Loucy (cell line): ENCODE data around the gene FGGY.

ENCODE experiments used
- CTCF ChIP-seq: fragments of 200-600 bp; sonication (generic); conservative IDR thresholded peaks from 2 replicates; pipeline ENCODE4 v1.5.1; 2014; ENCODE audit warnings: mild to moderate bottlenecking, antibody characterized with exemption, low read length
- EZH2phosphoT487 ChIP-seq: fragments of 200-600 bp; IDR thresholded peaks from 2 replicates; pipeline ENCODE4 v1.6.1; 2018; ENCODE audit warnings: antibody characterized with exemption, mild to moderate bottlenecking, moderate library complexity, borderline replicate concordance

GRCh38 chr1:59570524-59570923, 273.6 kb downstream of the FGGY start:
- TF ChIP-seq CTCF, result no peak
- TF ChIP-seq EZH2phosphoT487, result no peak
